Measurements from ENCODE around the gene MAML1. TPM values are rescaled to one million over a fixed set of nuclear protein-coding genes. Genes with fewer than 3 reads are reported as not detected.

MAML1 gene
- polyA plus RNA-seq, 1 donor from 2014 or later = 6.8 TPM

Small RNAs within 50 kb of the gene (small RNA-seq; reads per million reads assigned to genes)
- gene MIR1229 = 0 to 4.2 (median 3.4) reads per million in 3 experiments

Other genes starting within 250 kb of the MAML1 start
- gene RUFY1, start 182.3 kb upstream of the MAML1 start, polyA plus RNA-seq = 31.3 and 36.2 TPM in 2 replicates
- 982 and 1,058 TPM in 2 replicates for gene HNRNPH1, start 109.2 kb upstream of the MAML1 start, polyA plus RNA-seq
- gene CBY3, start 51.8 kb upstream of the MAML1 start, polyA plus RNA-seq = 0.90 TPM in 1 of 2 replicates, not detected in the other
- gene CANX, start 33.9 kb upstream of the MAML1 start, polyA plus RNA-seq = 227 and 232 TPM in 2 replicates
- gene LTC4S, start 61.2 kb downstream of the MAML1 start, polyA plus RNA-seq = 5.9 TPM in 1 of 2 replicates, not detected in the other
- gene MGAT4B, start 74.0 kb downstream of the MAML1 start, polyA plus RNA-seq = 70.6 and 83.7 TPM in 2 replicates
- gene SQSTM1, start 88.1 kb downstream of the MAML1 start, polyA plus RNA-seq = 64.5 and 77.6 TPM in 2 replicates
- gene MRNIP, start 126.0 kb downstream of the MAML1 start, polyA plus RNA-seq = 121 and 155 TPM in 2 replicates
- gene TBC1D9B, start 175.1 kb downstream of the MAML1 start, polyA plus RNA-seq = 50.7 and 84.2 TPM in 2 replicates

All from neural cell (in vitro differentiated cells).